ENCODE measurements around the gene CHCHD6.

CHCHD6 gene

DNA sequence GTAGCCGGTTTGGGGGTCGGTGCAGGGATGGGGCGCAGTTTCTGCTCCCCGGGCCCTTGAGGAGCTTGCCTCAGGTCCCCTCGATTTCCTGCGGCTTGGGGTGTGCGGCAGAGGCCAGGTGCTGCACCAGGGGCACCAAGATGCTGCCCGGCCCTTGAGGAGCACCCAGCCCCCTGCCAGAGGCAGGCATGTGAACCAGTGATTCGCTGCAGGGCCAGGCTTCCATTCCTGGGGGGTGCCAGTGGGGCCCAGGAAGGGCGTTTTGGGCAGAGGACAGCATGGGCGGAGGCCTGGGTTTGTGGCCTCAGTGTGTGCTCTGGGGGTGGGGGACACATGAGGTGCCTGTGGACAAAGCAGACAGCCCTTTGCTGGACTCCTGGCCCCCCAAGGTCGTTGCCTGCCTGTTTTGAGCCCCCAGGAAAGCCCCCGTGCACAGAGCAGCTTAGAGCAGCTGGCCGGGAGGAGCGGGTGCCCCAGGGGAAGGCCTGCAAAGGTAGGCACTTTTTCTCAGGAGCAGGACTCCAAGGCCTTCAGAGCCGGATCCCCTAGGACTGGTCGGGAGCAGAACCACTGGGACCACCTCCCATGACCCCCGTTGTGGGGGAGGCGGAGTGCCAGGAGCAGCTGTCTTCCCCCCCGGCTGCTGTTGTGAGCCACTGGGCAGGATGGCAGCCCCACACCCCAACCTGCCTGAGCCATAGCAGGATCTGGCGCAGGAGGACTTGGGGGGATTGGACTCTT, 280.5 kb downstream of the CHCHD6 start:
- Mint-ChIP-seq H3K4me1 (ENCODE audit: low read depth in 2 of 2) (peaks cover 9 to 18% of the 10 kb centered on the region in 2 donors), H3K9me3 (no peaks in the 10 kb centered on the region), H3K4me3 (peak overlapping the region; percentile 50 to 73), H3K27me3 (peaks cover 0 to 8% of the 10 kb centered on the region in 2 donors), H3K27ac (peak overlapping the region in 1 of 2 donors; percentile 38), H3K36me3 (ENCODE audit: insufficient read depth) (peaks cover 30% of the 10 kb centered on the region)
- ATAC-seq (replicated peaks): no peak
- DNase-seq: no peak

DNA sequence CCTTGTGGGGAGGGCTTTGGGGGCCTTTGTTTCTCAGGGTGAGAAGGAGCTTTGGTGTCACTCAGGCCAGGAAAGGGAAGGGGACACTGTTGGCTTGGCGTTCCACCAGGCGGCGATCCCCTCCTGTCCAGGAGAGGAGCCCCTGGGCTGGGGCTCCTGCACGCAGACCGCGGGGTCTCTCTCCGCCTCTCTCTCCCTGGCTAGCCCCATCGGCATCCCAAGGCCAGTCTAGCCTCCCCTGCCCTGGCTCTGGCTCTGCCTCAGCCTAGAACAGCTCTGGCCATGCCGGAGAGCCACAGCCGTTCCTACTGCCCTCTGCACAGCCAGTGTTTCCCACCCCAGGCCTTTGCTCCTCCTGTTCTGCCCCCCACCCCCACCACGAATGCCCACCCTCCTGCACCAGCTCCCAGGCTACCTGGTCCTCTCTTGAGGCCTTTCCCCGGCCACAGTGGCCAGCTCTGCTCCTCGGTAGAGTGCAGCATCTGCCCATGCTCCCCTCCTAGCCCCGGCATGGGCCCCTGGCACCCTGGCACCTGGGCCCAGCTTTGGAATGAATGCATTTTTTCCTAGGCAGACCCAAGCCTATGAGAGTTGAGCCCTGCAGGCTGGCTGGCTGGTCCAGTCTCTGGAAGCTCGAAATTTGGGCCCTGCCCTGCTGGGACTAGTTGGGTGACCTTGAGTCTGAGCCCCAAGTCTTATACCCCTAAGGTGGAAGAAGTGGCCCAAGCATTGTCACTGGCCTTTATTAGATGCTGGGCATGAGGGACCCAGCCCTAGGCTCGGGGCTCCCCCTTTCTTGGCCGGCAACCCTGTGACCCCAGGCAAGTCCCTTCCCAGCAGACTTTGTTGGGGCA, 281.3 kb downstream of the CHCHD6 start:
- peaks cover 25% of the 10 kb centered on the region for H3K36me3 Mint-ChIP-seq (ENCODE audit: insufficient read depth)
- DNase-seq: no peak
- peak overlapping the region in 1 of 2 donors; percentile 53 for H3K27ac Mint-ChIP-seq
- H3K9me3 Mint-ChIP-seq: no peaks in the 10 kb centered on the region
- no peak for ATAC-seq (replicated peaks)
- H3K4me1 Mint-ChIP-seq (ENCODE audit: low read depth in 2 of 2): peaks cover 9 to 18% of the 10 kb centered on the region in 2 donors
- peak overlapping the region; percentile 43 to 73 for H3K4me3 Mint-ChIP-seq
- H3K27me3 Mint-ChIP-seq: peaks cover 0 to under 1% of the 10 kb centered on the region in 2 donors

DNA sequence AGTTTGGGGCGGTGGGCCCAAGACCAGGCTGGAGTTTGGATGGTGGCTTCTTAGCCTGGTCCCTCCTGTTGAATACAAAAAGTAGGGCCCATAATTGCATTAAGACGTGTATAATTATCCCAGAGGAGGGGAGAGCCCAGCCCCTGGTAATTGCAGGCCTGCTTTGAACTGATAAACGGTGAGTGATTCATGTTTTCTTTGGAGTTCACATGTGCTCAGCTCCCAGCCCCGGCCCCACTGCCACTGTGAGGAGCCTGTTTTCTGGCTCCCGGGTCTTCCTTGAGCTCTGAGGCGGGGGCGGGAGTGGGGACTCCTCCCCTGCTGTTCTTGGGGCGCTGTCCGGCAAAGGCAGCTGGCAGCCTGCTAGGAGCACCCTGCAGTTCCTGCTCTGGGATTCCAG, 282.0 kb downstream of the CHCHD6 start:
- ATAC-seq (replicated peaks): no peak
- DNase-seq: no peak
- H3K4me3 Mint-ChIP-seq: no peak overlapping the region
- no peaks in the 10 kb centered on the region for H3K27me3 Mint-ChIP-seq
- peaks cover 15 to 22% of the 10 kb centered on the region in 2 donors for H3K4me1 Mint-ChIP-seq (ENCODE audit: low read depth in 2 of 2)
- H3K9me3 Mint-ChIP-seq: no peaks in the 10 kb centered on the region
- no peak overlapping the region for H3K27ac Mint-ChIP-seq
- H3K36me3 Mint-ChIP-seq (ENCODE audit: insufficient read depth): peaks cover 19% of the 10 kb centered on the region

DNA sequence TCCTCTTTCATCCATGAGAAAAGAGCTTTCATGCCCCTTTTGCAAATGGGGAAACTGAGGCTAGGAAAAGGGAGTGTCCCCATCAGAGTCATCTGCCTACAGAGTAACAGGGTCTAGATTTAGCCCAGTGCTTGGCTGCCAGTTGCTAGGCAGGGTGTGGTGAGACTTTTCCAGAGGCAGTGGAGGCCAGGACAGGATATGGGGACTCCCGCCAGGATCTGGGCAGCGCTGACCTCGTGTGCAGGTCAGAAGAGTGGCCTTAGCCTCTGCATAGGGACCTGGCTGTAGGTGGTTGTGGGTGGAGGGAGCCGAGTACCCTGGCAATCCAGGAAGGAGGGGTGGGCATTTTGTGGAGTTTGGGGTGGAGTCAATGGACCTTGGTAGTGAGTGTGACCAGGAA, 283.1 kb downstream of the CHCHD6 start:
- Mint-ChIP-seq H3K4me1 (ENCODE audit: low read depth in 2 of 2) (peaks cover 17 to 19% of the 10 kb centered on the region in 2 donors), H3K36me3 (ENCODE audit: insufficient read depth) (peaks cover 17% of the 10 kb centered on the region), H3K9me3 (no peaks in the 10 kb centered on the region), H3K27ac (peak overlapping the region; percentile 1 to 65), H3K27me3 (no peaks in the 10 kb centered on the region), H3K4me3 (no peak overlapping the region)
- DNase-seq: no peak
- no peak for ATAC-seq (replicated peaks)

DNA sequence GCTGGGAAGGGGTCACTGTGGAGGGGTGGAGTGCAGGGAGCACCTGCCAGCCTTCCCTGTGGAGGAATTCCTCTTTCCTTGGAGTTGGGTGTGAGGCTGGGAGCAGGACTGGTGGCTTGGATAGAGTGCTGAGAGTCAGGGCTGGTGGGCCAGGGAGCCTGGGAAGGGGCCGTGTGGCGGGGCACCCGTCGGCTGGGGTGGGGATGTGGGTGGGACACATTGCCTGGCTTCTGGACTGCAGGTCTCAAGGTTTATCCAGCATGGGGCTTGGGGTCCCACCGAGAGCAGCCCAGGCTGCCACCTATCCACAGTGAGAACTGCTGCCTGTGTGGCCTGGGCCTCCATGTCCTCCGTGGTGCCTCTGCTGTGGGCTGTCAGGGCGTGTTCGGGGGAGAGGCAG, 283.6 kb downstream of the CHCHD6 start:
- H3K27me3 Mint-ChIP-seq: no peaks in the 10 kb centered on the region
- no peaks in the 10 kb centered on the region for H3K9me3 Mint-ChIP-seq
- ATAC-seq (replicated peaks) (no peak), DNase-seq (no peak)
- H3K4me3 Mint-ChIP-seq: no peak overlapping the region
- H3K4me1 Mint-ChIP-seq (ENCODE audit: low read depth in 2 of 2): peaks cover 14 to 16% of the 10 kb centered on the region in 2 donors
- peak overlapping the region; percentile 1 to 65 for H3K27ac Mint-ChIP-seq
- peaks cover 14% of the 10 kb centered on the region for H3K36me3 Mint-ChIP-seq (ENCODE audit: insufficient read depth)

DNA sequence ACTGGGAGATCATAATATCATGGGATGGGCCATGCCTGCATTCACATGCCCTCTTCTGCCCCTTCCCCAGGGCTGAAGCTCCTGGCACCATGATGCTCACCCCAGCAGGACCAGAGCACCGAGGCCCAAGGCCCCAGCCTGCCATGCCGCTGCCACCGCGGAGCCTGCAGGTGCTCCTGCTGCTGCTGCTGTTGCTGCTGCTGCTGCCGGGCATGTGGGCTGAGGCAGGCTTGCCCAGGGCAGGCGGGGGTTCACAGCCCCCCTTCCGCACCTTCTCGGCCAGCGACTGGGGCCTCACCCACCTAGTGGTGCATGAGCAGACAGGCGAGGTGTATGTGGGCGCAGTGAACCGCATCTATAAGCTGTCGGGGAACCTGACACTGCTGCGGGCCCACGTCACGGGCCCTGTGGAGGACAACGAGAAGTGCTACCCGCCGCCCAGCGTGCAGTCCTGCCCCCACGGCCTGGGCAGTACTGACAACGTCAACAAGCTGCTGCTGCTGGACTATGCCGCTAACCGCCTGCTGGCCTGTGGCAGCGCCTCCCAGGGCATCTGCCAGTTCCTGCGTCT, 284.5 kb downstream of the CHCHD6 start:
- Mint-ChIP-seq H3K27ac (no peak overlapping the region), H3K4me1 (ENCODE audit: low read depth in 2 of 2) (peaks cover 14 to 16% of the 10 kb centered on the region in 2 donors), H3K9me3 (no peaks in the 10 kb centered on the region), H3K36me3 (ENCODE audit: insufficient read depth) (peaks cover 14% of the 10 kb centered on the region), H3K27me3 (no peaks in the 10 kb centered on the region), H3K4me3 (no peak overlapping the region)
- ATAC-seq (replicated peaks) (no peak), DNase-seq (no peak)

DNA sequence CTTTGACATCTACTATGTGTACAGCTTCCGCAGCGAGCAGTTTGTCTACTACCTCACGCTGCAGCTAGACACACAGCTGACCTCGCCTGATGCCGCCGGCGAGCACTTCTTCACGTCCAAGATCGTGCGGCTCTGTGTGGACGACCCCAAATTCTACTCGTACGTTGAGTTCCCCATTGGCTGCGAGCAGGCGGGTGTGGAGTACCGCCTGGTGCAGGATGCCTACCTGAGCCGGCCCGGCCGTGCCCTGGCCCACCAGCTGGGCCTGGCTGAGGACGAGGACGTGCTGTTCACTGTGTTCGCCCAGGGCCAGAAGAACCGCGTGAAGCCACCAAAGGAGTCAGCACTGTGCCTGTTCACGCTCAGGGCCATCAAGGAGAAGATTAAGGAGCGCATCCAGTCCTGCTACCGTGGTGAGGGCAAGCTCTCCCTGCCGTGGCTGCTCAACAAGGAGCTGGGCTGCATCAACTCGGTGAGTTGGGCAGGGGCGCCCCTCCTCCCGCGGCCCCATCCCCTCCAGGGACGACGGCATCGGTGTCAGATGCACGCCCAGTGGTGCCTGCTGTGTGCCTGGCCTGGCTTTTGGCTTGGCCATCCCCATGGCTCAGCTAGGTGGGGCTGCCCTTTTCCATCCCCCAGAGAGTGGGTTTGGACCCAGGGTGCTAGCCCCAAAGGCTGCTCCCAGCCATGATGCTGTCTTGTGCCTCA, 285.4 kb downstream of the CHCHD6 start:
- Mint-ChIP-seq H3K27me3 (no peaks in the 10 kb centered on the region), H3K4me1 (ENCODE audit: low read depth in 2 of 2) (peaks cover 14 to 17% of the 10 kb centered on the region in 2 donors), H3K9me3 (no peaks in the 10 kb centered on the region), H3K27ac (no peak overlapping the region), H3K4me3 (no peak overlapping the region), H3K36me3 (ENCODE audit: insufficient read depth) (peaks cover 17% of the 10 kb centered on the region)
- no peak for DNase-seq
- ATAC-seq (replicated peaks): no peak

DNA sequence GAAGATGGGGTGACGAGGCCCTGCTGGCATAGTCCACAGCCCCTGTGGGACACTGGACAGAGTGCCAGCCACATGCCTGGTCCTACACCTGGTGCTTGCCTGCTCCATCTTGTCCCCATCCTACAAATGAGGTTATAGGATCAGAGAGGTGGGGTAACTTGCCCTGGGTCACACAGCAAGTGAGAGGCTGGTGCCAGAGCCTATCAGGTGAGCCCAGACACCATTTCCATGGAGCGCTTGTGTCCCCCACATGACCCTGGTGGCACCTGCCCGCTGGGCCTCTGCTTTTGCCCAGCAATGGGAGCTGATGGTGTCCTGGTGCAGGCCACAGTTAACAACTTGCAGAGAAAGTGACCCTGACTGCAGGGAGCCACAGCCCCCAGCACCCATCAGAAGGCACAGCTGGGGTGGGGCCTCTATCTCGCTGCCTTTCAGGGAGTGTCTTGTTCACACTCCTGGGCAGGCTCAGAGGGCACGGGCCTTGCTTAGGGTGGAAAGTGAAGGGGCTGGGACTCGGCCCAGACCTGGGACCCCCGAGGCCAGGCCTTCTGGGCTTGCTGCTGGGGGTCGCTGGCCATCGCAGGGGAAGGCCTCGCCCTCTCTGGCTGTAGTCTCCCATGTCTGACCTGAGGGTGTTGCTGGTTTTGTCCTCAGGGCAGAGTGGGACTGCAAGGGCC, 286.1 kb downstream of the CHCHD6 start:
- no peaks in the 10 kb centered on the region for H3K9me3 Mint-ChIP-seq
- H3K4me3 Mint-ChIP-seq: no peak overlapping the region
- ATAC-seq (replicated peaks) (no peak), DNase-seq (no peak)
- no peaks in the 10 kb centered on the region for H3K27me3 Mint-ChIP-seq
- H3K27ac Mint-ChIP-seq: no peak overlapping the region
- peaks cover 14 to 15% of the 10 kb centered on the region in 2 donors for H3K4me1 Mint-ChIP-seq (ENCODE audit: low read depth in 2 of 2)
- H3K36me3 Mint-ChIP-seq (ENCODE audit: insufficient read depth): peaks cover 17% of the 10 kb centered on the region

DNA sequence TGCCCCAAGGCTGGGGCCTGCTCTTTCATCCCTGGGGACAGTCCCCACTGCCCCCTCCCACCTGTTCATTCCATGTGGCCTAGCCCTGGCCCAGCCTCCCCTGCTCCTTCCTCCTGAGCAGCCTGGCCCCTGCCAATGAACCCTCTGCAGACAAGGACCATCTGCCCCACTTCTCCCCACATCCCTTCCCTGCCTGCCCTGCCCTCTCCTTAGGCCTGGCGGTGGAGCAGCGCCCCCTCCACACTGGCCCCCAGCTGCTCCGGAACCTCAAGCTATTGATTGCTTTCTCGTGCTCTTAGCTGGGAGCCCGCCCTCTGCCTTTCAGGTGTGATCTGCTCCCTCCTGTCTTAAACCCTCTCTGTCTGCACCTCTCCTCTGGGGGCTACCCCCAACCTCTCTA, 286.9 kb downstream of the CHCHD6 start:
- no peaks in the 10 kb centered on the region for H3K9me3 Mint-ChIP-seq
- H3K4me3 Mint-ChIP-seq: no peak overlapping the region
- H3K27me3 Mint-ChIP-seq: no peaks in the 10 kb centered on the region
- H3K4me1 Mint-ChIP-seq (ENCODE audit: low read depth in 2 of 2): peaks cover 14 to 15% of the 10 kb centered on the region in 2 donors
- DNase-seq (no peak), ATAC-seq (replicated peaks) (no peak)
- H3K36me3 Mint-ChIP-seq (ENCODE audit: insufficient read depth): peaks cover 16% of the 10 kb centered on the region
- peak overlapping the region in 1 of 2 donors; percentile 59 for H3K27ac Mint-ChIP-seq

DNA sequence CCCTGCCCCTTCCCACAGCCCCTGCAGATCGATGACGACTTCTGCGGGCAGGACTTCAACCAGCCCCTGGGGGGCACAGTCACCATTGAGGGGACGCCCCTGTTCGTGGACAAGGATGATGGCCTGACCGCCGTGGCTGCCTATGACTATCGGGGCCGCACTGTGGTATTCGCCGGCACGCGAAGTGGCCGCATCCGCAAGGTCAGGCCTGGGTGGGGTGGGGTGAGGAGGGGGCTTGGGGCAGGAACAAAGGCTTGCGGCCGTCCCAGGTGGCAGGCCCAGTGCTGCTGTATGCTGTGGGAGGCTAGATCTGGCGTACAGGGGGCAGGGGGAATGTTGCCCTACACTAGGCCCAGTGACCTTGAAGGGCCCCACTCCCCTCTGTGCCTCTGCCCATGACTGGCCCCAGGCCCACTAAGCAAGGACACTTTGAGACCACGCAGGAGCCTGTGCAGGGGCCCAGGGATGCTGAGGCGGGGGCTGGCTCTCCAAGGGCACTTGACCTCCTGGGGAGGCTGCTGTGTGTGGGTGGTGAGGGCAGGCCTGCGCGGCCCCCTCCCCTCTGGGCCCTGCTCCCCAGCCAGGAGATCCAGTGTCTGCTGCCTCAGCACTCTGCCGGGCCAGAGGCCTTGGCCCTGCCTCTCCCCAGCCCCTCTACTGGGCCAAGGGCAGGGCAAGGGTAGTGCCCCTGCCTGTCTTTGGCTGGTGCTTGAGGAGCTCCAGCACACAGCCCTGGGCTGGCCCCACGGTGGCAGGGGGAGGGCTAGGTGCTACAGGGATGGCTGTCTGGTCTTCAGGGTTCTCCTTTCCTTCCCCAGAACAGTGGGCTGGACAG, 287.5 kb downstream of the CHCHD6 start:
- Mint-ChIP-seq H3K4me1 (ENCODE audit: low read depth in 2 of 2) (peaks cover 14 to 15% of the 10 kb centered on the region in 2 donors), H3K4me3 (no peak overlapping the region), H3K9me3 (no peaks in the 10 kb centered on the region), H3K27me3 (no peaks in the 10 kb centered on the region), H3K36me3 (ENCODE audit: insufficient read depth) (peaks cover 9% of the 10 kb centered on the region), H3K27ac (peak overlapping the region in 1 of 2 donors; percentile 59)
- ATAC-seq (replicated peaks) (no peak), DNase-seq (no peak)

DNA sequence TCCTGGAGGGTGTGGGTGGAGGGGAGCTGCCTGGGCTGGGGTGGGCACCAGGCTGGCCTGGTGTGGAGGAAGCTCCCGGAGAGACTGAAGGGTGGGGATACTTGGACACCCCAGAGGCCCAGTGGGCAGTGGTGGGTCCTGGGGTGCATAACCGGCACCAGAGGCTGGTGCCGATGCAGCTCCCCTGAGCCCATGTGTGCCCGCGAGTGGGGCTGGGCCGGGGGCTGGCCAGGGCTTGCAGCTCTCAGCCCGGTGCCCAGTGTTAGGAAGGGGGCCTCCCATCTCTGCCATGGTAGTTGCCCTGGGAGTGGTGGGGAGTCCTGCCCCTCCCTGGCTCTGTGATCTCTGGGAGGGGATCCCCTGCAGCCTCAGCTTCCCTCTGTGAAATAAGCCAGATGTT, 288.2 kb downstream of the CHCHD6 start:
- H3K27me3 Mint-ChIP-seq: no peaks in the 10 kb centered on the region
- ATAC-seq (replicated peaks) (no peak), DNase-seq (no peak)
- H3K27ac Mint-ChIP-seq: no peak overlapping the region
- no peak overlapping the region for H3K4me3 Mint-ChIP-seq
- H3K9me3 Mint-ChIP-seq: no peaks in the 10 kb centered on the region
- peaks cover 11 to 14% of the 10 kb centered on the region in 2 donors for H3K4me1 Mint-ChIP-seq (ENCODE audit: low read depth in 2 of 2)
- peaks cover 6% of the 10 kb centered on the region for H3K36me3 Mint-ChIP-seq (ENCODE audit: insufficient read depth)

DNA sequence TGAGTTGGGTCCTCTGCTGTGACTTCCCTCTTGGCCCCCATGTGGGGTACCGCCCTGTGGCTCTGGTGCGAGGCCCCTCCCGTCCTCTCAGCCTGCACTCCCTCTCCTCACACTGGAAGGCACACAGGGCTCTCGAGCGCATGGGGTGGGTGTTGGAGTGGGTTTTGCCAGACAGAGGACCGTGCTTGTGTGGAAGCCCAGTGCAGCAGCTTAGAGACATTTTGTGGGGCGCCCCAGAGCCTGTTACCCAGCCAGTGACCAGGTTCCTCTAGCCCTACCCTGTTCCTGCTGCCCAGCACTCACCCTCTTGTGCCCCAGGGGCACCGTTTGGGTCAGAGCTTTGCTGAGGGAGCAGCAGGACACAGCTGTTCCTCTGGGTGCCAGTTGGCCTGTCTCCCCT, 288.7 kb downstream of the CHCHD6 start:
- no peaks in the 10 kb centered on the region for H3K9me3 Mint-ChIP-seq
- no peak overlapping the region for H3K27ac Mint-ChIP-seq
- H3K36me3 Mint-ChIP-seq (ENCODE audit: insufficient read depth): peaks cover 3% of the 10 kb centered on the region
- DNase-seq (no peak), ATAC-seq (replicated peaks) (no peak)
- no peaks in the 10 kb centered on the region for H3K27me3 Mint-ChIP-seq
- H3K4me1 Mint-ChIP-seq (ENCODE audit: low read depth in 2 of 2): peaks cover 8 to 11% of the 10 kb centered on the region in 2 donors
- no peak overlapping the region for H3K4me3 Mint-ChIP-seq
